ENCODE results near the gene PDPK1. TPM values are rescaled to one million over a fixed set of nuclear protein-coding genes. Genes with fewer than 3 reads are reported as not detected.

The PDPK1 gene
- total and polyA plus RNA-seq, 7 donors: 12.9 to 44.5 (median 32.6) TPM

- peaks cover 21% of the 10 kb centered on the region for H3K4me1 ChIP-seq
- TF ChIP-seq, protein P1, sequence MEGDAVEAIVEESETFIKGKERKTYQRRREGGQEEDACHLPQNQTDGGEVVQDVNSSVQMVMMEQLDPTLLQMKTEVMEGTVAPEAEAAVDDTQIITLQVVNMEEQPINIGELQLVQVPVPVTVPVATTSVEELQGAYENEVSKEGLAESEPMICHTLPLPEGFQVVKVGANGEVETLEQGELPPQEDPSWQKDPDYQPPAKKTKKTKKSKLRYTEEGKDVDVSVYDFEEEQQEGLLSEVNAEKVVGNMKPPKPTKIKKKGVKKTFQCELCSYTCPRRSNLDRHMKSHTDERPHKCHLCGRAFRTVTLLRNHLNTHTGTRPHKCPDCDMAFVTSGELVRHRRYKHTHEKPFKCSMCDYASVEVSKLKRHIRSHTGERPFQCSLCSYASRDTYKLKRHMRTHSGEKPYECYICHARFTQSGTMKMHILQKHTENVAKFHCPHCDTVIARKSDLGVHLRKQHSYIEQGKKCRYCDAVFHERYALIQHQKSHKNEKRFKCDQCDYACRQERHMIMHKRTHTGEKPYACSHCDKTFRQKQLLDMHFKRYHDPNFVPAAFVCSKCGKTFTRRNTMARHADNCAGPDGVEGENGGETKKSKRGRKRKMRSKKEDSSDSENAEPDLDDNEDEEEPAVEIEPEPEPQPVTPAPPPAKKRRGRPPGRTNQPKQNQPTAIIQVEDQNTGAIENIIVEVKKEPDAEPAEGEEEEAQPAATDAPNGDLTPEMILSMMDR (IDR thresholded peaks at IDR 0.05): no peak
- no peak for ATAC-seq
- WGBS, 3 donors: 88 to 91% (median 89%) methylated on average over 6 of the region's 6 CpGs
- H3K27ac ChIP-seq: no peak overlapping the region
- H3K27me3 ChIP-seq (ENCODE audit: insufficient read depth in 3 of 3, low read length in 2 of 3): no peaks in the 10 kb centered on the region
- no peaks in the 10 kb centered on the region for H3K9me3 ChIP-seq
- intact Hi-C loops (cut with DNase I): no loop called here
- H3K36me3 ChIP-seq (ENCODE audit: insufficient read depth in 1 of 2, low read depth in 1 of 2): peaks cover 0 to 66% of the 10 kb centered on the region in 2 donors
- no peak for DNase-seq
- no peak overlapping the region for H3K4me3 ChIP-seq
These were observed 14.0 kb upstream of the PDPK1 start for GRCh38 chr16:2523801-2524231.

DNA sequence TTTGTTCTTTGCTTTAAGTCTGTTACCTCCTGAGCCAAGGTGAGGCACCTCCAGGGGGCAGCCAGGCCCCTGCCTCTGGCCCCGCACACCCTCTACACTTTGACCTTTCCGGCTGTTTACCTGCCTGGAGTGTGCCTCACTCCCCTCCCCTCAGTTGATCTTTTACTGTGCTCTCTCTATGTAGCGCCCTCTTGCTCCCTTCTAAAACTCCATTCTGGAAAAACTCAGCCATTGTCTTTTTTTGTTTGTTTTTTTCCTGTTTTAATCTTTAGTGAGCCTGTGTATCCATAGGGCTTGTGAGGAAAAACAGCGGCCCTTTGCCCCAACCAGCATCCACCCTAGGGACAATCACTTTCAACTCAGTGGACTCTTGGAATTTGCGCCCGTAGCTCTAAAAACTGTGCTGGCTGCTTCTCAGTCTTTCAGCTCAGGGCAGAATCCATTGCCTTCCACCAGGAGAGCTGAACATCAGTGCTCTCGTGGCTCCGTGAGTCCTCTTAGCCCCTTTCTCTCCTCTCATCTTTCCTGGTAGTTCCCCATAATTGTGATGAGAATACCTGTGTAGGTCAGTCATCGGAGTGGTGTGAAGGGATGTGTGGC, 13.4 kb upstream of the PDPK1 start:
- ATAC-seq (no peak), DNase-seq (no peak)
- intact Hi-C loops (cut with DNase I): no loop called here
- Histone ChIP-seq H3K36me3 (ENCODE audit: insufficient read depth in 1 of 2, low read depth in 1 of 2) (peaks cover 0 to 69% of the 10 kb centered on the region in 2 donors), H3K27ac (no peak overlapping the region), H3K9me3 (no peaks in the 10 kb centered on the region), H3K27me3 (ENCODE audit: insufficient read depth in 3 of 3, low read length in 2 of 3) (no peaks in the 10 kb centered on the region), H3K4me3 (no peak overlapping the region), H3K4me1 (peaks cover 15% of the 10 kb centered on the region)
- TF ChIP-seq, protein P1 (IDR thresholded peaks at IDR 0.05): no peak
- 95 to 96% (median 96%) methylated on average over 9 of the region's 9 CpGs for WGBS, 3 donors

- Histone ChIP-seq H3K27me3 (ENCODE audit: insufficient read depth in 3 of 3, low read length in 2 of 3) (no peaks in the 10 kb centered on the region), H3K4me1 (peaks cover 9% of the 10 kb centered on the region), H3K27ac (no peak overlapping the region), H3K9me3 (no peaks in the 10 kb centered on the region), H3K4me3 (no peak overlapping the region), H3K36me3 (ENCODE audit: insufficient read depth in 1 of 2, low read depth in 1 of 2) (peaks cover 0 to 68% of the 10 kb centered on the region in 2 donors)
- ATAC-seq (no peak), DNase-seq (no peak)
- intact Hi-C loops (cut with DNase I): no loop called here
- WGBS, 3 donors: 89 to 92% (median 90%) methylated on average over 8 of the region's 8 CpGs
- TF ChIP-seq, protein P1 (IDR thresholded peaks at IDR 0.05): no peak
These were observed 11.7 kb upstream of the PDPK1 start for GRCh38 chr16:2526135-2526534.

DNA sequence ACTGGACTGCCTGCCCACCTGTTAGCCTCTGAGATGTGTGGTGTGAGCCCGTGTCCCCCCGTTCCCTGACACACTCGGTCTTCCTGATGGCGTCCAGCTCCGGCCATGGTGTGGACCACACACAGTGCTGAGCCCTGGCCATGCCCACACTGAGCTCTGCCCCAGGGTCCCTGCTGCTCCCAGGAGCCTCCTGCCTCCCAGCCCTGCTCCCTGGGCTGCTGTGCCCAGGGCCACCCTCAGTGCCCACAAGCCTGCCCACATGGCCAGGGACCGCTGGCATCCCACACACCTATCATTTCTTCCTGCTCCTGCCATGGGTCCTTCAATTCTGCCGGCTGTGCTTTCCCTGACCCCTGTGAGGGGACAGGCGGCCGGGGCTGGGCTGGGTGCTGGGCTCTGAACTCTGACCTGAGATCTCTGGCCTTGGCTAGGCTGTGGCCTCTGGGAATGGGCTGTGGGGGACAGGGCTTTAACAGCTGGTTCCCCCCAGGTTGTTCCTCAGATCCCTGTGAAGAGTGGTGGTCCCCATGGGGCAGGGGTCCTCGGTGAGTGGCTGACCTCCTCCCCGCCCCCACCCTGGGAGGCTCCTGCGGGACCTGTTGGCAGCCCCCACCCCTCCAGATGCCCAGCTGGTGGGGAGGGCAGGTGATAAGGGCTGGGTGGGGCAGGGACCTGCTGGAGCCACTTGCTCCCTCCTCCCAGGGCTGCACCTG, 10.6 kb upstream of the PDPK1 start:
- Histone ChIP-seq H3K36me3 (ENCODE audit: insufficient read depth in 1 of 2, low read depth in 1 of 2) (peaks cover 0 to 65% of the 10 kb centered on the region in 2 donors), H3K27ac (no peak overlapping the region), H3K4me3 (no peak overlapping the region), H3K9me3 (no peaks in the 10 kb centered on the region), H3K27me3 (ENCODE audit: insufficient read depth in 3 of 3, low read length in 2 of 3) (no peaks in the 10 kb centered on the region), H3K4me1 (peaks cover 7% of the 10 kb centered on the region)
- 81 to 89% (median 84%) methylated on average over 11 to 12 of the region's 12 CpGs for WGBS, 3 donors
- intact Hi-C loops (cut with DNase I): no loop called here
- TF ChIP-seq, protein P1 (IDR thresholded peaks at IDR 0.05): no peak
- ATAC-seq (no peak), DNase-seq (no peak)

Measured in psoas muscle (tissue), 8 donors.